NAMALWA (cell line): Measurements from ENCODE around the gene WWP2.

Experiments
- DNase-seq: peaks from one replicate; pipeline ENCODE4 v3.0.0-alpha.2; 2015; ENCODE audit warnings: low spot score

Gene WWP2

DNA sequence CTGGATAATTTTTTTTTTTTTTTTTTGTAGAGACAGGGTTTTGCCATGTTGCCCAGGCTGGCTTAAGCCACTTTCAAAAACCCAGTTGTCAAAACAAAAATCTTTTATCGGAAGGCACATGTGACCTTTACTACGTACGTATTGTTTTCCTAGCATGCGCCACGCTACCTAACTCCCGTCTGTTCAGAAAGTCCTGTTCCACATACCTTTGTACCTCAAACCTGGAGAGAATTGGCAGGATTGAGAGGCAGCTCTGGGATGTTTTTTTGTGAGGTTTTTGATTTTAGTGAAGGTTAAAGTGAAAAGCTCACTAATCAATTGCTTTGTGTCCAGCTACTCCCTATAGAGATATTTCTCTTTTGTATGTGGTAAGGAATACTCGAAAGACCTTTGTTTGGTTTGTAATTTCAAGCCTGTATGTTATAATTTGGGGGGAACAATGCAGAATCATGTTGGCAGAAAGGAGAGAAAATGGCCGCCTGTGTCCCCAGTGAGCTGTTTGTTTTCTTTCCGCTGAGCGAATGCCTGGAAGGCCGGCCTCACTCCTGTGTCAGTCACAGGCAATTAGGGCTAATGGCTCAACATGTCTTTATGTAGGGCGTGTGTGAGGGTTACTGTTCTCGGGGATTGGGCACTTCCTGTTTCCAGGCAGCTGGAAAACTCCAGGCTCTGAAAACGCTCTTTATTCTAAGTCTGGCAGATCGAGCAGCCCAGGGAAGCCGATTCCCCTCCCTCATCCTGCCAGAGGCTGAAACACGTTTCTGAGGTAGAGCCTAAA lies 128.2 kb downstream of the WWP2 start:
- no peak for DNase-seq

DNA sequence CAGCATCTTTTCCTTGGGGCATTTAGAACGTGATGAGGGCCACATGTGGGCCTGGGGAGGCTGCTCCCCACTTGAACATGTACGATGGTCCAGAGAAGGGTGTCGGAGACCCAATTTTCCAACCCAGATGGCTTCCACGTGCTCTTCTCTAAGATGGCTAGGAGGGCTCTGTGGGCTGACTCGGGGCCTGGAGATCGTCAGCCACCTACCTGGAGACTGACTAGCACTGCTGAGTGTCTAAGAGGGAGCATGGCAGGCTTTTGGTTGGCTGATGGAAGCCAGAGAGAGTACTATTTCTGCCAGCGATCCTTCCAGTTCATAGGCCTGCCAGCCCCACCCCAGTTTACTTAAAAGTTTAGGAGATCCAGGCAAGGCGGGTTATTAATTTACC lies 128.8 kb downstream of the WWP2 start:
- DNase-seq: no peak

DNA sequence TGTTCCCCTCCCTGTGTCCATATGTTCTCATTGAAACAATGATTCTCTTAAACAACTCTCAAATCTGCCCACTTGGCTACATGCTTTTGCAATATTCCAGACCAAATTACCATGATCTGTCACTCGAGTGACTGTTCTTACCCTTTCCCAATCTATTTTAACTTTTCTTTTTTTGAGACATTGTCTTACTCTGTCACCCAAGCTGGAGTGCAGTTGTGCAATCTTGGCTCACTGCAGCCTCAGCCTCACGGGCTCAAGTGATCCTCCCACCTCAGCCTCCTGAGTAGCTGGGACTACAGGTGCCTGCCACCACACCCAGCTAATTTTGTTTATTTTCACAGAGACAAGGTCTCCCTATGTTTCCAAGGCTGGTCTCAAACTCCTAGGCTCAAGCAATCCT lies 130.2 kb downstream of the WWP2 start:
- DNase-seq: no peak

GRCh38 chr16:69893106-69893505 lies 131.0 kb downstream of the WWP2 start:
- DNase-seq: no peak

DNA sequence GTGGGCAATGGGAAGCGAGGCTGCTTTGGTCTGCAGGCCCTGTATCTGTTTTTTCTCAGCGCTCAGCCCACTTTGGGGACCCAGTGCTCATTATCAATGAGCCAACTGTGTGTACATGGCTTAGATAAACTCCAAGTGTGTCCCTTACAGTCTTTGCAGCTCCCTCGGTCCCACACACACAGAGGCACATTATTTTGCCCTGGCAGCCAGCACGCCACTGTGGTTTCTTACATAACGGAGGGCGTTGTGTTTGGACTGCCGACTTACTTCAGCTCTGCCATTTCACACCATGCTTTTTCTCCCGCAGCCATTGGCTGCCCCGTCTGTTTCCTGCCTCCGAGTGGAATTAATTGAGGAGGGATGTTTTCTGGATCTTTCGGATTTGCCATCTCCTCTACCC lies 132.5 kb downstream of the WWP2 start:
- DNase-seq: no peak

- DNase-seq: no peak
These were observed 141.8 kb downstream of the WWP2 start for GRCh38 chr16:69903865-69904415.

DNA sequence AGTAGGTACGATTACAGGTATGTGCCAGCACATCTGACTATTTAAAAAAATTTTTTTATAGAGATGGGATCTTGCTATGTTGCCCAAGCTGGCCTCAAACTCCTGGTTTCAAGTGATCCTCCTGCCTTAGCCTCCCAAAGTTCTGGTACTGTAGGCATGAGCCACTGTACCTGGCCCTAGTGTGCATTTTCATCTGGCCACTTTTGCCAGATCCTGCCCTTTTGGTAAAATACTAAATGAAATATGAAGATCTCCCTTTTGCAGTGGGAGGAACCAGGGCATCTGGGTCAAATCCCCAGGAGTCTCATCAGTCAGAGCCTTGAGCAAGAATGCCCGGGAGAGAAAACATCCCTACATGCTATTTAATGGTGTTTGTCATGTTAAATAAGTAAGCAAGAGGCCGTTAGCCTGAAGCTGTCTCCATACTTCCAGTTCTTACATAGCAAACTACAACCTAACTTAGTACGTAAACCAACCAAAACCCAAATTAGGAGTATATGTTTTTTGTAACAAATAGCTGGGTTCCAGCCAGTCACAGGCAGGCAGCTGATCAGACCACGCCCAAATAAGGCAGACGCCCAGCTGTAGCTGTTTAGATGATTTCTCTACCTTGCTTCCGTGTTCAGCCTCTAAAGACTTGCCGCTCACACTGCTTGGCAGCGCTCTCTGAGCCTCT lies 142.5 kb downstream of the WWP2 start:
- DNase-seq: no peak

- DNase-seq: no peak
These were observed 143.0 kb downstream of the WWP2 start for GRCh38 chr16:69905171-69905555.

DNA sequence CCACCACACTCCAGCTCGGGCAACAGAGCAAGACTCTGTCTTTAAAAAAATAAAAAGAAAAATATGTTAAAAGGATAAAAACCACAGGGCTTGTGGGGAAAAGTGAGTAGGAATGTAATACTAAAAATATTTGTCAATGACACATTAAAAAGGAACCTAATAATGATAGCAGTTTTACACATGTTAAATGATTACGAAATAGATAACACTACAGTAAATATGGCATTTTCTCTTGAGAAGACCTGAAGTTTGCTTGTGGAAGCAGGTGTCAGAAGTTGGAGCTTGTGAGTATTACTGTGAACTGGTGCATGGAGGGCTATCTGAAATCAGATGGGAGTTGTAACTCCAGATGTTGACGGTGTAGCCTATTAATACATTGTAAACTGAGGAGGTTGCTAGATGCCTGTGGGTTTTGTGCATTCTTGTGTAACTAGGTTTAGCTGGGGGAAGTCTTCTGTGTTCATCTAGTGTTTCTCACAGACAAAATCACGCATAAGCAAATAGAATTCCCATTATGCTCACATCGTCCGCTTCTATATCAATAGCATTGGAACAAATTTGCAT lies 144.8 kb downstream of the WWP2 start:
- DNase-seq: peak; percentile 8

- no peak for DNase-seq
These were observed 146.9 kb downstream of the WWP2 start for GRCh38 chr16:69909043-69909442.

DNA sequence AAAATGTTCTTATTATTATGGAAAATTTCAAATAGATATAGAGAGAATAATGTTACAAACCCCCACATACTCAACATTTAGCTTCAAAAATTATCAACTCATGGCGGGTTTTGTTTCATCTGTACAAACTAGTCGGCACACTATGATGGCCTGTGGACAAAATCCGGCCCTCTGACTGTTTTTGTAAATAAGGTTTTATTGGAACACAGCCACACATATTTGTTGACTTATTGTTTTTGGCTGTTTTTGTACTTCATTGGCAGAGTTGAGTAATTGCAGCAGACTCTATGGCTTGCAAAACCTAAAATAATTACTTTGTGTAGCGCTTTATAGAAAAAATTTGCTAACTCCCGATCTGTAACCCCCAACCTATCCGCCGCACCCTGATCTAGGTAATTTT lies 147.6 kb downstream of the WWP2 start:
- no peak for DNase-seq

GRCh38 chr16:69910964-69911363 lies 148.8 kb downstream of the WWP2 start:
- no peak for DNase-seq

DNA sequence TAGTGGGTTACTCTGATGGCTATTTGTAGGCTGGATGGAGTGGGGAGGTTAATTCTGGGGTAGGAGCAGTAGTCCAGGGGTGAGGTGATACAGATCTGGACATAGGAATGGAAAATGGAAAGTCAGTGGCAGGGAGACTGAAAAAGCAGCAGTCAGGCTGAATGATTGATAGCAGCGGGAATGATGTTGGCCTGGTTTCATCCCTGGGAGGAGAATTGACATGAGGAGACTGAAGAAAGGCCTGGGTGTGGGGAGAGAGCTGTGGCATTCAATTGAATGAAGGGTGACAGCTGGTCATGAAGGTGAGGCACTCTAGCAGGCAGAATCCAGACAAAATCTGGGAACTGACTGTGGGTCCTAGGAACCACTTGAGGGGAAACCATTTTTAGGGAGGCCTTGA lies 154.3 kb downstream of the WWP2 start:
- DNase-seq: no peak

- no peak for DNase-seq
These were observed 155.2 kb downstream of the WWP2 start for GRCh38 chr16:69917311-69917710.

DNA sequence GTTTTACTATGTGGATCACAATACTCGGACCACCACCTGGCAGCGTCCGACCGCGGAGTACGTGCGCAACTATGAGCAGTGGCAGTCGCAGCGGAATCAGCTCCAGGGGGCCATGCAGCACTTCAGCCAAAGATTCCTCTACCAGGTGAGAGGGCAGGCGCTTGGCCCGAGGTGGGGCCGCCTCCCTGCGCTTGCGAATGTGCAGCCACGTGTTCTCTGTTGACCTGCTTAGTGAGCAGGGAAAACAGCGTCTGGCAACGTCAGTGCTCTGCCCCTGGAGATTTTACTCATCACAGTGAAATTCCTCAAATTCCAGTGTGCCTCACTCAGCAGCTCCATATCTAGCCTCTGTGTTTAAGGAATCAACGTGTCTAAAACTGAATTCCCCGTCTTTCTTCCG lies 155.6 kb downstream of the WWP2 start:
- no peak for DNase-seq

DNA sequence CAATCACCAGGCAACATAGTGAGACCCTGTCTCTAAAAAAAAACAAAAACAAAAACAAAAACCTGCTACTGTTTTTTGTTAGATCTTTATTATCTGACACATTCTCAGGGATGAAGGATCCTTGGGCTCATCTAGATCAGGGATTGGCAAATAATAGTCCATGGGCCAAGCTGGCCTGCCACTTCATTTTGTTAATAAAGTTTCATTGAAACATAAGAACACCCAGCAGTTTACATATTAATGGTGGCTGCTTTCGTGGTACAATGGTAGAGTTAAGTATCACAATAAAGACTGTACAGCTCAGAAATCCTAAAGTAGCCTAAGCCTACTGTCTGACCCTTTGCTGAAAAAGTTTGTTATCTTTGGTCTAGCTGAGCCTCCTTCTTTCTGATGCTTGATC lies 156.1 kb downstream of the WWP2 start:
- no peak for DNase-seq

DNA sequence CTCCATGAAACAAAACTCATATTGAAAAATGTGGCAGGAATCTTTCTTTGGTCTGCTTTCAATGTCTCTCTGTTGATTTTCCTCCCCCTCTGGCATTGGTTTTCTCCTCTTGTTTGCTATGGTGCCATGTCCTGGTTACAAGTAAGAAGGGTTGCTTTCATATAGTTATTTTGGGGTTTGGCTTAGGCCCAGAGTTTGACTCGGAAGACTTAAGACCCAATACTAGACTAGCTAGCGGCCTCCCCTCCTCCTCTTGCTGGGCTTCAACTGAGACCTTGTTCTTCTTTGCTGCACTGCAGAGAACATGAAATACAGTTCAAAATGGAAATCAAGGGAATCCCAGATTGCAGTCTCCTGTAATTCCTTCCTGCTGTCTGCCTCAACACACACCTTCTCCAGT lies 159.0 kb downstream of the WWP2 start:
- no peak for DNase-seq

DNA sequence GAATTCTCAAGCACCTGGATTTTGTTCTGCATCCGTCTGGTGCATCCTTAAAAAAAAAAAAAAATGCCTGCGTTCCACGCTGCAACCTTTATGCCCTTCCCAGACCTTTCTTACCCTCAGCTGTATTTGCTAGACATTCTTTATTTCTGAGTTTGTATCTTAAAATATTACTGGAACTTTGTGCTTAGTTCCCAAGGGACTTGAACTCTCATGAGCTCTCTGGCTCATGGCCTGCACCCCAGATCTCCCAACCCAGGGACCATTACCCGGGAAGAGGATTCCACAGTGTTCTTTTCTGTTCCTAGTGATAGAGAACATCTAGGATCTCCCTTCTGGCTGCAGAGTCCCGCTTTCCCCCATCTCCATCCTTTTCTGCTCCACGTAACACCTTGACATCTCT lies 160.1 kb downstream of the WWP2 start:
- DNase-seq: no peak

DNA sequence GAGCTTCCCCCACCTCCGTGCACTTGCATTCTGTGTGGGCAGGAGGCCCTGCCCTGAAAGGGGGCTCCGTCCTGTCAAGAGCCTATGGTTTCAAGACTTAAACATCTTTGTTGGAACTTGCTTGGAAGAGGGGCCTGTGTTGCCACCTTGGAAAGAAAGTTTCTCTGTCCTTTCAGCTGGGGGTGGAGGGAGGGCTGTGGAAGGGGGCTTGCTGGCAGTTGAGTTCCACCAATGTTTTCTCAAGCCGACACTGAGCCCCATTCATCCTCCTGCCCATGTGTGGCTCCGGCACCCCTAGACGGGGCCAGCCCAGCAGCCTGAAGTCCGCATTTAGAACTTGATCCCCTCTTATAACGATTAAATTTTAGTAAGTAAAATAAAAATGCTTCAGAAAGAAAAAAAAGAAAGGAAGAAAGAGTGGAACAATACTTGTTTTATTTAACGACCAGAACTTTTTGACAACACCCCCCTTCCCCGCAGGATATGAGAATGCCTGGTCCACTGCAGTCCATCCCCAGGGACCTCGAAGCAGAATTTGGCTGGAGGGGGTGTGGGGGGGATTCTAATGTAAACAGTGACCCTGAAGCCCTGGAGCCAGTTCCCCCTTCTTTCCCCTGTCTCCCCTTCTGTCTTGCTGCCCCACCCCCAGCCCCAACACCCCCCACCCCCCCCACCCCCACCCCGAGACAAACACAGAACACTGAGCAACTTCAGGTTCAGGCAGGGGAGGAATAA lies 162.1 kb downstream of the WWP2 start:
- no peak for DNase-seq

DNA sequence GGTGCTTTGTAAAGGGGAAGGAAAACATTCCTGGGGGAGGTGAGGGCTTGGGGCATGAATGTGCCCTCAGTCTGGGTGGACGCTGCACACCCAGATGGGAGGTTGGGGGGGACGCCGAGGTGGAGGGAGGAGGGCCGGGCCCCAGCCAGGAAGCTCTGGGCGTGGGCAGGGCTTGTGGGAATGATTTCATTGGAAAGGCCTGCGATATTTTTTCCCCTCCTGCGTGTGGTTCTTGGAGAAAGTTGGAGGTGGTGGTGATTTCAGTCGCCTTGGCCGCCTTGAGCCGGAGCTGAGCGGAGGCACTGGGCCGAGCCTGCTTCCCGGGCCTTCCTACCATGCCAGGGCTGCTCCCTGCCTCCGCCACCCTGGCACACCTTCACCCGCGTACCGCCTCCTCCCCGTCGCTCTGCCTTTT lies 162.7 kb downstream of the WWP2 start:
- no peak for DNase-seq

DNA sequence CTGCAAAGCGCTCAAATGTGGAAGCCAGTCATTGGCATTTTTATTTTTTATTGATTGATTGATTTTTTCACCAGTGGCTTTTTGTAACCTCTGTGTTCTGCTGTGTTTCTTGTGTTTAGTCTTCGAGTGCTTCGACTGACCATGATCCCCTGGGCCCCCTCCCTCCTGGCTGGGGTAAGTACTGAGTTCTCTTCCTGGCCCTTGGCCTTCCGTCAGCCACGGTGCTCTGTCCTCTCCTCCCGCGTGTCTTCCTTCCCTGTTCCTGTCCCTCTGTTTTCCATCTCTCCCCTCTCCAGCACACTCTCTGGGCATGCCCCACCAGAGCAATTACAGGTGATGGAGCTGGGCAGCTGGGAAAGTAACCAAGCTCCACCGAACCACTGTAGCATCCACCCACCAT lies 163.2 kb downstream of the WWP2 start:
- DNase-seq: no peak

DNA sequence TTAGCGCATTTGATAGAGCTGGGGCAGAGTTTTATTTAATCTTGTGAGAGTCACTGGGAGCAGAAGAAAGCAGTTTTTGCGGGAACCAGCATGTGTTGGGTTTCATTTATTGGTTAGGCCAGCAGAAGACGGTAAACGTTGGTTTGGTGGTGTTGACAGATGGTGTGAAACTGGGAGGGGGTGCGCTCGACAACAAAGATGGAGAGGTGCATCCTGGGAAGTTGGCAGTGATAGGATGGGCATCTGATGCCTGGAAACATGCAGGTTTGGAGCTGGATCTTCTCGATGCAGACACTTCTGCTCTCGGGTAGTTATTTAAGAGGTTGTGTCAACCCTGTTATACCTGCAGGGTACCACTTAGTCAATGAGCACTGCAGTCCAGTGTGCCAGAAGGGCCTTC lies 164.1 kb downstream of the WWP2 start:
- DNase-seq: no peak
